GM18502 (cell line): ENCODE measurements around the gene PFN3.
"Not testable (repeated sequence)": the region's sequence is repeated elsewhere in the genome, so short reads cannot be mapped to it uniquely, and the experiment has no call there.

Source experiments
- ATAC-seq: cut with Tn5 transposase; IDR thresholded peaks from one replicate; pipeline ENCODE4 v1.9.1; 2021; ENCODE audit warnings: mild to moderate bottlenecking; ENCODE audit not compliant: unreplicated experiment, poor library complexity

Gene PFN3

DNA sequence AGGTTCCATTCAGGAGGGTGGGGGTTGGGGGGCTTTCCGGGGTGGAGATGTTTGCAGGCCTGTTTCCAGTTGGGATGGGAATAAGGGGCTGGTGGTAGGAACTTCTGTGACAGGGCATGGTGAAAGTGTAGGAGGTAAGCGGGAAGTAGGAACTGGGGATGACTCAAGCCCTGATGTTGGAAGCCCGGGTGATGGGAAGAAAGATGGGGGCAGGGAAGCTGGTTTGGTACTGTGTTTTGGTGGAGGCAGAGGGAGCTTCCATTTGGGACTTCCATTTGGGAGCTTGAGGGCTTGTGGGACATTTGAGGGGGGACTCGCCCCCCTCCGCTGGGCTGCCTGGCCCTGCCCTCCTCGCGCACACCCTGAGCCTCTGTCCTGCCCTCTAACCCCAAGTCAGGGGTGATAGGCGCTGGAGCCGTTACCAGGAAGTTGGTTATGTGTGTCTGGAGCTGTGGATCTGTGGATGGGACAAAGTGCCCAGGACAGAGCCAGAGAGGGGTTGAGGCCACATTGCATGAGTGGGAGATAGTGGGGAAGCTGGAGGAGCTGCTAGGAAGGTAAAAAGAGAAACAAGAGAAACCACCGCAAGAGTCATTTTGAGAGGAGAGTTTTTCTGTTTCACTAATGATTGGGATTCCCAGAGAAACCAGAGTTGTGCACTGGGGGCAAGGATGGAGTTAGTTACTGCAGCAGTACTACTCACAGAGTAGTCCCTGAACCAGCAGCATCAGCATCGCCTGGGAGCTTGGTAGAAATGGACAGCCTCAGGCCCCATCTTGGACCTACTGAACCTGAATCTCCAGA is 36.1 kb downstream of the PFN3 start:
- no peak for ATAC-seq

DNA sequence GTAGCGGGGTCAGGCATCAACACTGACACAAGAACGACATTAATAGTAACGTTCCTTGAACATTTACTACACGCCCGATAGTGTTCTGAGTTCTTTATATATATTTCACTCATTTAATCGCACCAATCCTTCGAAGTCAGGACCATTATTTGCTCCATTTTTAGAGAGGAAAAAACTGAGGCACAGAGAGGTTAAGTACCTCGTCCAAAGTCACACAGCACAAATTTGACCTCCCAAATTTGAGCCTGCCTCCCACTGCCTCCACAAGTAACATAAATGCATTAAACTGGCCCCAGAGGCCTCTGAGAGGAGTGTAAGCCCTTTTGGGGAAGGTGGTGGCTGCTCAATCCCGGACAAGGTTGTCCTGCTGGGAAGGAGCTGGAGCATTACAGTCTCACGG is 36.9 kb downstream of the PFN3 start:
- ATAC-seq: no peak

DNA sequence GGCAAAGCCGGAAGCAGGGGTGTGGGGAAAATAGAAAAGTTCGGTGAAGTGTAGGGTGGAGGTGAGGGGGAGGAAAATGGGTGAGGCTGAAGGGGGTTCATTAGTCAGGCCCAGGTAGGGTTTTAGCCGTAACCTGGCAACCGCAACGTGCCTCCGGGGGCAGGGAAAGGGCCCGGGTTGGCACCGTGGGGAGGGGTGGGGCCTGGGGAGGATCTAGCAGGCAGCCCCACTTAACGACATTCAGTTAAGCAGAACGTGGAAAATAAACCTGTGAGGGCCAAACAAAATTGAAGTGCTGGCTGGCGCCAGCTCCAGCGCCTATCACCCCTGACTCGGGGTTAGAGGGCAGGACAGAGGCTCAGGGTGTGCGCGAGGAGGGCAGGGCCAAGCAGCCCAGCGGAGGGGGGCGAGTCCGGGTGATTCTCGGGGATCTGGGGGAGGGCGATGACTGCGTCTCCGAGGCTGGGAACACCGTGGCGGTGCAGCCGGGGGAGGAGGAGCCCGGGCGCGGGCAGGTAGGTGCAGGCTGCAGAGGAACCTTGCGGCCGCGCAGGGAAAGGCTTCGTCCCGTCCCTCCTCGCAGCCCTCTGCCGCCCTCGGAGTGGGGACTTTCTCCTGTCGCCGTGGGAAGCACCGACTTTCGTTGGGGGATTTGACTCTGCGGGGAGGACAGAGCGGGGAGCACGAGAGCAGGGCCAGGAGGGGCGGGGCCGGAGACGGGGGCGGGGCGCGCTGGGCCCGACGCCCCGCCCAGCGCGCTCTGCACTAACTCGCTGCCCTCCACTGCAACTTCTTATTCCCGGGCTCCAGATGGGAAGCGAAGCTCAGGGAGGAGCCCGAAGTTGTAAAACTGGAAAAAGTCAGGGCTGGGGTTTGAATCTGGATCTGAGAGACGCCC is 37.6 kb downstream of the PFN3 start:
- ATAC-seq: peak; percentile 41

DNA sequence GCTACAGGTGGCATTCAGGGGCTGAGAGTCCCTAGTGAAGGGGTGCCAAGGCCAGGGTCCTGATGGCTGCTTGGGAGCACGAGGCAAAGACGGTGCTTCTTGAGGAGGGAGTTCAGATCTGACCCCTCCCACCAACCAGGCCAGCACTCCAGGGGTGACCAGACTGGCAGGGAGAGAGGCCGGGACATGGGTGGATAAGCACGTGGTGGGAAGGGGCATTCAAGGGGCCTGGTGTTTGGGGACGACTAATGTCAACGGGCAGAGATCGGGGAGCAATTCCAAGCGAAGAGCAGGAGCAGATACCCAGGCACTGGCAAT is 38.2 kb downstream of the PFN3 start:
- ATAC-seq: no peak

DNA sequence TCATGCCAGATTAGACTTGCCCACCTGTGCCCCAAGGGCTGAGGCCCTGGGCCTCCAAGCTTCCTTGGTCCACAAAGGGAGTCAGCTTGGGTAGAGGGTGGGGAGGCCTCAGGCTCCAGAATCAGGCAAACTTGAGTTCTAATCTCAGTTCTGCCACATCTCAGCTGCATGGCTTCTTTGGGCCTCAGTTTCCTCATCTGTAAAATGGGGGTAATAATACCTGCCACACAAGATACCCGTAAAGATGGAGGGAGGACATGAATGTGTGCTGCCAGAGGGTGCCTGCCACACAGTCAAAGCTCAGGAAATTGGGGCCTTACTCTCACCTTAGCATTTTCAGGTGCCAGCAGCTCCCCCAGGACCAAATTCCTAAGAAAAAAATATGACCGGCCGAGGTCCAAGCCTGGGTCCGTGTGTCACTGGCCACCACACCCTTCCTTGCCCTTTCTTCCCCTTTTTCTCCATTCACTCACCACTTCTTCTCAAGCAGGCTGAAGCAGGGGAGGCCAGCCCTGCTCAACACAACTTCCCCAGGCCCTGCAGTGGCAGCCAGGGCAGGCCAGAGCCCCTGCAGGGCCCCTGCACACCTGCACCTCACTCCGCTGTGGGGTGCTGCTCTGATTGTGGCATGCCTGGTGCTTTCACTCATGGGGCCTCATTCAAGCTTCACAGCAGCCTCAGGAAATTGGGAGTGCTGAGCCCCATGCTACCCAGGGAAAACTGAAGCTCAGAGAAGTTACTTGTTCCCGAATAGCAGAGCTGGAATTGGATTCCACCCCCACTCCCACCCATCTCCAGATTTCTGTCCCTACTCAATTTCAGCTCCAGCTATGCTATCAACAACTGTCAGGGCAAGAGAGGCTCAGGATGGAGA is 38.8 kb downstream of the PFN3 start:
- ATAC-seq: no peak

DNA sequence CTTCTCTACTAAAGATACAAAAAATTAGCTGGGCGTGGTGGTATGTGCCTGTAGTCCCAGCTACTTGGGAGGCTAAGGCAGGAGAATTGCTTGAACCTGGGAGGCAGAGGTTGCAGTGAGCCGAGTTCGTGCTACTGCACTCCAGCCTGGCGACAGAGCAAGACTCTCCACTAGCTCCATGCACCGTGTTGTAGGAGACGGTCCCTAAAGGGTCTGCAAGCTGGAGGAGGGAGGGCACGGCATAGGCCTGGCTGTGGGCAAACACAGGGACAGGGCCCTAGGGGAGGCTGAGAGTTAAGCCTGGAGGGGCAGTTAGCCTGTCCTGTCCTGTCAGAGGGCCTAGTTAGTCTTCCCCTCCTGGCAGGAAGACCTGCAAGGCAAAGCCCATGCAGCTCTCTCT is 39.7 kb downstream of the PFN3 start:
- not testable (repeated sequence) for ATAC-seq

DNA sequence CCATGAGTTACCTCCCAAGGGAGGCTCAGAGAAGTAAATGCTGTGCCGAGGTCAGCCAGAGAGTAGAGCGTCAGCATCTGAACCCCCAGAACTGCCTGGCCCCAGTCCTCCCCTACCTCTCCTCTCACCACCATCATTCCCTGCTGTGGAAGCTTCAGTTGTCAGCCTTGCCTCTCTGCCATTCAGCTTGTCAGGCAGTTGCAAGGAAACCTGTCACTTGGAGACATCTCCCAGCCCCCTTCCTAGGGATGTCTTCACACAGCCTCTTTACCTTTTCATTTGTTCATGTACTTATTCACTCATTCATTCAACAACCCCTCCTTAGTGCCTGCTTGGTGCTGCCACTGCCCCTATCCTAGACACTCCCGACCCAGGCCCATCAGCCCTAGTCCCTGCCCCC is 40.6 kb downstream of the PFN3 start:
- no peak for ATAC-seq

DNA sequence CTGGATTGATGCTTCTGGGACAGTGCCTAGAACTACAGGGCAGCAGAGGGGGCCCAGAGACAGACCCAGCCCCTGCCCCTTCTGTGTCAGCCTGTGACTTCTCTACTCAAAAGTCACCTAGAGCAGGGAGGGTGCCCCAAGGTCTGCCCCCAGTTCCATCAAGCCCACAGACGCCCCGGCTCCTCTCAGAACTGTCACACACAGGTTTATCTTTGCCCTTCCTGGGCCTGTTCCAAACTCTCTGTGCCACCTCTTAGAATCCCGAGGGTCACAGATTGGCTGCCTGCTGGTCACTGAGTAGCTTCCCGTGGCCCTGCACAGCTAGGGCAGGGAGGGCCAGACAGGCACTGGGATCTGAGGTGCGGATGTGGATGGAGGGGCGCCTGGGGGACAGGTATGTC is 41.0 kb downstream of the PFN3 start:
- ATAC-seq: no peak

DNA sequence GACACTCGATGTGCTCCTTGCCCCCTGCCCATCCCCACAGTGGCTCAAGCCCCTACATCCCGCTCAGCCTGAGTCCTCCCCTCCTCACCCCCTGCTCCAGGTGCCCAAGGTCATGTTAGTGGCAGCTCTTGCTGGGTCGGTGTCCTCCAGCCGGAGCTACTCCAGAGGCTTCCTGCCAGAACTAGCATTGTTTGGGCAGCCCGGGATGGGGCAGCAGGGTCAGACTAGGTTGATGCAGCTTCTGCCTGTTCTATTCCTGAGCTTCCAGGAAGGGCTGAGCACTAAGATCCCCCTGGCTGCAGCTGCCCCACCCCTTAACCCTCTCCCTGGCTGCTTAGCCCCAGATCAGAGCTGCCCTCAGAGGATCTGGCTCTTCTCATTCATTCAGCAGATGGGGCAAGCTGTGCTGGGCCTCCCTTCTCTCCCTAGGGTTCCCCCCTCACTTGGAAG is 42.1 kb downstream of the PFN3 start:
- ATAC-seq: no peak

DNA sequence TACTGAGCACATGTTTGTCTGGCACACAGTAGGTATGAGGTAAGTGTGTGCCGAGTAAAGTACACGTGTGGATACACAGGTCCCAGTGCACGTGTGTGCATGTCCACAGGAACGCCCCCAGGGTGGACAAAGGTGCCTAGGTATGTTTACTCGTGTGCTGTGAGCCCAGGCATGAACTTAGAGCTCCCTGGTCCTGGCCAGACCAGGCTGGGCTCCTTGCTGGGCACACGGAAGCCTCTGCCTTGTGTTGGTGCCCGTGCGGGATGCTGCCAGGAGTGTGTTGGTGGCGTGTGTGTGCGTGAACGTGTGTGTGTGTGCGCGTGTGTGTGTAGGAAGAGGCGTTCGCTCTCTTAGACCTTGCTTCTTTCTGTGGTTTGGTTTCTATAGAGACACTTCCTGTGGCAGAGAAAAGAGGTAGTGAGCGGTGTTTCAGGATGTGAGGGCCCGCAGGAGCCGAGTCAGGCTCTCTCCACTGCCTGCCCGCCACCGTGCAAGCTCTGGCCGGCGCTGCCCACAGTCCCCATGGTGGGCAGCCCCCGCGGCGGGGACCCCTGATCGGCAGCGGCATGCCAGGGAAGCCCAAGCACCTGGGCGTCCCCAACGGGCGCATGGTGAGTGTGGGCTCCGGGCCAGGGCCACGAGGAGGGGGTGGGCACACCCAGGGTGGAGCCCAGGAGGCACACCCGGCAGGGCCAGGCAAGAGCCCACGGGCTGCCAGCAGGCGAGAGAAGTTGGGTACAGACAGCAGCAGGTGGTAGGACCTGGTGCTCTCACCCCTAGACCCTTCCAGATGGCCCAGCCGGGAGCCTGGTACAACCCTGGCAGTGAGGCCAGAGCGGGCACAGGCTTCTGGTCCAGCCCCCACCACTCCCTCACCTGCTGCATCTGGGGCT is 42.8 kb downstream of the PFN3 start, which contains the start of gene RGS14:
TSS of gene RGS14 (plus strand) at position 466 of the 893 bp plus-strand sequence. CDS start at position 567, 101 bp downstream.
- peak; percentile 90 for ATAC-seq

DNA sequence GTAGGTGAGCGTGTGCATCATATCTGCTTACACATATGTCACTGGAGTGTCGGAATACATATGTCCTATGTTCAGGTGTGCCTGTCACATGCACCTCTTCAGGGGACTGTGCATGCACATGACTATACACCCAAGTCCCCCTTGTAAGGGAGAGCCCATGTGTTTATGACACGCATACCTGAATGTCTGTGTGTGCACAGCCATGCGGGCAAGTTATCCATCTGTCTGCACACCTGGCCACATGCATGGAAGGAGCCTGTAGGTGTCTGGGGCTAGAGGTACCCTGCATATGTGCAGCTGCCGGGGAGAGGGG is 43.4 kb downstream of the PFN3 start:
- no peak for ATAC-seq

DNA sequence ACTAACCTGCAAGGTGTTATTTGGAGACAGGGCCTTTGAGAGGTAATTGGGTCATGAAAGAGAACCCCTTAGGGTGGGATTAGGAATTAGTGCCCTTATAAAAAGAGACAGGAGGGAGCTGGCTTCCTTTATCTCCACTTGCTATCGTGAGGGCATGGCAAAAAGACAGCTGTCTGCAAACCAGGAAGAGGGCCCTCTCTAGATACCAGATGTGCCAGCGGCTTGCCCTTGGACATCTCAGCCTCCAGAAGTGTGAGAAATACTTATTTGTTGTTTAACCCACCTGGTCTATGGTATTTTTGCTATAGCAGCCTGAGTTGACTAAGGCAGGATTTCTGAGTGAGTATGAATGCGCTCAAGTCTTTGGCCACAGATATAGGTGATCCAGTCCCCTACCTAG is 43.7 kb downstream of the PFN3 start:
- ATAC-seq: no peak

DNA sequence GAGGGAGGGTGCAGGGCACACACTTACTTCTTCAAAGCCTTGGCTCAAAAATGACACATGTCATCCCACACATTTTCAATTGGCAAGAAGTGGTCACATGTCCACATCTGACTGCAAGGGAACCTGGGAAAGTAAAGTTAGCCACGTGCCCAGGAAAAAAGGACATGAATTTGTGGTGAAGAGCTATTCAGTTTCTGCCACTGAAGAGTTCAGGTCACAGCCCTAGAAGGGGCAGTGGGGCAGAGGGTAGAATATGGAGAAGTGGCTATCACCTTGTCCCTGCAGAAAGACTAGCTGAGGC is 44.6 kb downstream of the PFN3 start:
- ATAC-seq: no peak

DNA sequence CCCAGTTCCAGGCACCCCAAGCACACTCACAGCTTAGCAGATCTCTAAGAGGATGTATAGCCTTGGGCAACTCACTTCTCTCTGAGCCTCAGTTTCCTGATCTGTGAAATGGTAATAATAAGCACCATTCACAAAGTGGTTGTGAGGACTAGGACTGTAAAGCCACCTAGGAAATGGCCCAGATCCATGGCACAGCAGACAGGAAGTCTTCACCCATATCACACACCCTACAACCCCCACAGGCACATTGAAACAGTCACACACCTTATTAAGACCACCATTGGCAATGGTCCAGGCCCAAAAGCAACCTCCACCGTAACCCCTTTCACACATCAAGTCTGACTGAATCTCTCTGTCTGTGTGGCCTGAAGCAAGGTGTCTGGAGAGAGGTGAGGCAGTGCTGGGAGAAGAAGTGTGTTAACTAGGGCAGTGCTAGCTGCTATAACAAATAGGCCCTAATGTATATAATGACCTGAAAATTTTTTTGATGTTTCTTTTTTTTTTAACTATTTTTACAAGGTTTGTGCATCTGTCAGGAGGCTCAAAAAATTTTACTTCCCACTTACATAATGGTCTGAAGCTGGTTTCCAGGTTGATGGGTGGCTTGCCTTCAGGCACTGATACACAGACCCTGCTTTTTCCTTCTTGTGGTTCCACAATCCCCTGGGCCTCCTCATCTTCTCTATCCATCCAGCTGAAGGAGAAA is 45.1 kb downstream of the PFN3 start:
- ATAC-seq: no peak

DNA sequence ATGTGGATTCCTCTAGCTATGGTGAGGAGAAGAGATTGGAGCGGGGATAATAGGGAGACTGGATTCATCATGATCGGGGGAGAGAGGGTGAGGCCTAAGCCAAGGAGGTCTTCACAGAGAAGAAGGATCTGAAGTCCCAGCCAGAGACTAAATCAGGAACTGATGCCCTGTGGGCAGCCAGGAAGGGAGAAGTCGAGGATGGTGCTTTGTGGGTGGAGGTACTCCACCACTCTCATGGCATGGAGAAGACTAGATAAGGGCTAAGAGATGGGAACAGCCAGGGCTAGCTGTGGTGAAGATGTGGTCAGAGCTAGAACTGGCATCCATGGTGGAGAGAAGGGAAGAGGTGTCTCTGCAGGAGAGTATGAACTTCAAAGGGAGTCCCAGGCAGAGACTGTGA is 45.8 kb downstream of the PFN3 start:
- ATAC-seq: no peak

DNA sequence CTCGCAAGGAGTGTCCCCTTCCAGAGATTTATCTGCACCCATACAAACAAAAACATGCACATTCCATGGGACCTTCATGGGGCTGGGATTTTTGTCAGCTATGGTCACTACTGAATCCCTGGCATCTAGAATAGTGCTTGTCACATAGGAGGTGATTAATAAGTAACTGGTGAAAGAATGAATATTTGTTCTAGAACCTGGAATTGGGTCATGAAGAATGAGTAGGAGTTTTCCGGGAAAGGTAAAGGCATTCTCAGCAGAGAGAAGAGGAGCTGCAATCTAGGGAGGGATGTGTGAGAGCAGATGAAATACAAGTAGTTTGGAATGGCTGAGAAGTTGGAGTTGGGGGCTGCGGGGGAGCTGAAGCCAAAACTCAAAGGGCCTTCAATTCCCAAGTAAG is 46.2 kb downstream of the PFN3 start:
- ATAC-seq: no peak

DNA sequence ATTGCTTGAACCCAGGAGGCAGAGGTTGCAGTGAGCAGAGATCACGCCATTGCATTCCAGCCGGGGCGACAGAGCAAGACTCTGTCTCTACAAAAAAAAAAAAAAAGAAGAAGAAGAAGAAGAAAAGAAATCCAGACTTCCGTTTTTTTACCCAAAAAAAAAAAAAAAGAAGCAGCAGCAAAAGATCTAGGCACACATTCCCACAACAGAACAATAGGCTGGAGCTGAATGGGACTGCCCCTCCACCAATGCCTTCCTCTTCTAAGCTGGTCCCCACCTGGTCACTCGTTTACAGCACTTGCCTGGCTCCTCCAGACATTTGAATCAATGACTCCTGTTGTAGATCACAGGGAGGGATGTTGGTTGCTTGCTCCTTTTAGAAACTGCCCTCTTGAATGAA is 47.4 kb downstream of the PFN3 start:
- ATAC-seq: no peak

DNA sequence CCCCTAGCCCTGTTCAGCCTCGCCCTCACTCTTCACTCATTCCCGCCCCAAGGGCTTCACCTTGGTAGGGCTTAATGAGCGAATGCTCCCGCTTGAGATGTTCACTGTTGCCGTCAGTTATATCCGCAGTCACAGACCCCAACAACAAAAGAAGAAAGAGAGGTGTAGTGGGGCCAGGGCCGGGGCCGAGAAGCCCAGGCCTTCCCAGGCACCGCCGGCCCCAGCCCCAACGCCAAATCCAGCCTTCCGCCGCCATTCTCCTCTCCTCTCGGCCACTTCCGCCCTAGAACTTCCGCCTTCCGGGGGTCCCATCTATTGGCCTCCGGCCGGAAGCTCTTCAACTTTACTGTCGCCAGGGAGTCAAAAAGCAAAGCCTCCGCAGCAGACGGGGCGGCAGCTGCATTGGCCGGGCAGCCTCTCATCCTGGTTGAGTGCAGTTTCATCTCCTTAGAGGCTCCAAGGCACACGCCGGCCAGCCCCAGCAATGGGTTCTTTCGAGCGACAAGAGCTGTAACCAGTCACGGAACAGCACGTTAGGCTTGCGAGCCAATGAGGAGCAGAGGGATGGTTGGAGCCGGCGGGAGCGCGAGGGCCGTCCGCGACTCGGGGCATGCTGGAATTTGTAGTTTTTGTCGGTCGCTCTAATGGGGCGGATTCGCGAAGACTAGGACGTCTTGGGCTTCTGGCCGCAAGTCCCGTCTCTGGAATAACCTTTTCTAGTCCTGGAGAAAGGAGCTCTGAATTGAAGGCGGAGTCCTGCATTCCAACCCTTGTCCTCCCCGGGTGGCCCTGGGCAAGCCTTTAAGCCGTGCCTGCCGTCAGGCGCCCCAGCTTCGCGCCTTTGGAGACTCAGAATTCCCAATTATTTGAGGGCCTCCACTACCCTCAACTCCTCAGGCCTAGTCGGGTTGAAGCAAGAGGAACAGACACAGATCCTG is 48.8 kb downstream of the PFN3 start, which contains the start of gene LMAN2:
TSS of gene LMAN2 (minus strand) at position 277 of the 938 bp plus-strand sequence. CDS start at position 256, 21 bp downstream.
- ATAC-seq: peak; percentile 93
